Loucy (cell line): ENCODE results near the gene TMEM132D.

Experiments used
- CTCF ChIP-seq: fragments of 200-600 bp; sonication (generic); conservative IDR thresholded peaks from 2 replicates; pipeline ENCODE4 v1.5.1; 2014; ENCODE audit warnings: mild to moderate bottlenecking, antibody characterized with exemption, low read length
- EZH2phosphoT487 ChIP-seq: fragments of 200-600 bp; IDR thresholded peaks from 2 replicates; pipeline ENCODE4 v1.6.1; 2018; ENCODE audit warnings: antibody characterized with exemption, mild to moderate bottlenecking, moderate library complexity, borderline replicate concordance

GRCh38 chr12:129049917-129050316 lies 853.9 kb downstream of the TMEM132D start:
- no peak for TF ChIP-seq CTCF
- no peak for TF ChIP-seq EZH2phosphoT487
